Right renal pelvis (tissue), 4 donors: Measurements from ENCODE around the gene CA7. TPM values are rescaled to one million over a fixed set of nuclear protein-coding genes. Genes with fewer than 3 reads are reported as not detected.
"Not testable (repeated sequence)": the region's sequence is repeated elsewhere in the genome, so short reads cannot be mapped to it uniquely, and the experiment has no call there.

Source experiments
- DNase-seq, 4 donors: peaks; one replicate each; pipeline ENCODE4 v3.0.0-alpha.2; 2013; ENCODE audit warnings: low read depth in 4 of 4, low spot score in 3 of 4, missing footprints in 1 of 4
- polyA plus RNA-seq, 4 donors: library from polyadenylated mRNA; unstranded; fragments of 120-200 nt; gene quantifications; one replicate each; pipeline ENCODE4 v1.2.1, GENCODE V29; 2013; ENCODE audit not compliant: insufficient read length in 4 of 4

CA7 gene
- polyA plus RNA-seq, 4 donors, result 0.21 to 0.71 (median 0.31) TPM

GRCh38 chr16:66845791-66846221, 1.6 kb downstream of the CA7 start:
- DNase-seq, result no peak

DNA sequence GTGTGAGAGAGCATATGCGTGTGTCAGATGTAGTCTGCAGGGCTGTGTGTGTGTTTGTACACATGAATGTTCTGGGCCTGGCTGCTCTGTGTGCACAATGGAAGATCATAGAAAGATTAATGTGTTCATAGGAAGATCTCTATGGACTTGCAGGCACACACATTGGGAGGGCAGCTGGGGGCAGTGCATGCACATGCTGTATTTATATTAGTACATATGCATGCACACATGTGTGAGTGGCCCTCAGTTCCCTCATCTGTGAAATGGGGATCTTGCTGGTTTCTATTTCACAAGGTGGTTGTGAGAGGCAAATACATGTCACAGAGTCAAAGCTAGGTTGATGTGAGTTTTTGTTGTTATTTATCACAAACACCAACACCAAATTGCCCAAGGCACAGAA, 2.1 kb downstream of the CA7 start:
- no peak for DNase-seq

GRCh38 chr16:66846831-66847230, 2.6 kb downstream of the CA7 start:
- DNase-seq, result no peak

- DNase-seq, result no peak
Observed at GRCh38 chr16:66847533-66848067, 3.4 kb downstream of the CA7 start.

GRCh38 chr16:66848172-66848571, 4.0 kb downstream of the CA7 start:
- DNase-seq, result no peak

DNA sequence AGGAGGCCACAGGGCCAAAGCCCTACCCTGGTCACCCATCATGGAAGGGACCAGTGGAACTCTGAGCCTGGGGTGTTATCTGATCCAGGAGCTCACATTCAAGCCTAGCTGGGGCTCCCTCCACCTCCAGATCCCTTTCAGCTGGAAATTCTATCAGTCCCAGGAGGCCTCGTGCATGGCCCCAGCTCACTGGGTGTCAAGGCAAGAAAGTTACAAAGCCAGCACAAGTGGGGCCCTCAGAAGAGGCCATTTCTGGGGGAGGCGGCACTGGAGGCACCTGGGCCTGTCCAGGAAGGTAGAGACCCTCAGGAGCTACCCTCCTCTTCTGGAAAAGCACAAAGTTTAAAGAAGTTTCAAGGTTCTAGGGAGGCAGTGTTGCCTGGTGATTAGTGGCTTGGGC, 4.8 kb downstream of the CA7 start:
- no peak for DNase-seq

DNA sequence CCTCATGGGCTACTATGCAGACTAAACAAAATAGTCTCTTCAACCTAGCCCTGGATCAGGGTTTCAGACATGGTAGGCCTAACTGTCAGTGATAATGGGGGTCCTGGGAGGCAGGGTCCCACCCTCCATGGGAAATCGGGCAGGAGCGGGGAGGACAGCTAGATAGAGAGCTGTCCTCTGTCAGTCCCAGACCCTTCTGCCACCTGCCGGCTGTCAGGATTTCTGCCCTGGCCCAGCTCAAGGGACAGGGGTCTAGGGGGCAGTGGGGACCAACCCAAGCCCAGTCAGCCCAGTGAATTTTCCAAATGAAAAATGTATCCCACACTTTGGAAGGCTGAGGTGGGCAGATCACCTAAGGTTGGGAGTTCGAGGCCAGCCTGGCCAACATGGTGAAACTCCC, 5.3 kb downstream of the CA7 start:
- no peak for DNase-seq

GRCh38 chr16:66850115-66850815, 6.1 kb downstream of the CA7 start:
- DNase-seq, result no peak

- DNase-seq, result no peak
Observed at GRCh38 chr16:66851166-66851964, 7.2 kb downstream of the CA7 start.

GRCh38 chr16:66853261-66854139, 9.3 kb downstream of the CA7 start:
- no peak for DNase-seq

DNA sequence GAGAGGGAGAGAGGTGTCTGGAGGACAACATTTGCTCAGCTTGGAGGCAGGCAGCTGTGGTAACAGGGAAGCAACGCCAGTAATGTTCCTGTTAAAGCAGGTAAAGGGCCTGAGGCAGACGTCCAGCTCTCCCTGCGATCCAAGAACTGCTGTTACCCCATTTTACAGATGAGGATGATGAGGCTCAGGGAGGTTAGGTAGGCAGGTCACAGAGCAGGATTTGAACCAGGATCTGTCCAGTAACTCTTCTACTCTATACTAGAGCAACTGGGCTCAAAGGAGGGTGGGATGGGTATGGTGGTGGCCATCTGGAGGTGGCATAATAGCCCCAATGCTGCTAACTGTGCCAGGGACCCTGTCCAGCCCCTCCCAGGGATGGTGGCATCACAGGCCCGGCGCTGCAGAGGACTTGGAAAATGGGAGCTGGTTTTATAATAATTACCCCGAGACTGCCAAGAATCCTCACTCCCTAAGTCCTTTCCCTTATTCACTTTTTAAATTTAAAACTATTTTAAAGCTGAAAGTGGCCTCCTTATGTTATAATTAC, 12.0 kb downstream of the CA7 start:
- DNase-seq, result no peak

DNA sequence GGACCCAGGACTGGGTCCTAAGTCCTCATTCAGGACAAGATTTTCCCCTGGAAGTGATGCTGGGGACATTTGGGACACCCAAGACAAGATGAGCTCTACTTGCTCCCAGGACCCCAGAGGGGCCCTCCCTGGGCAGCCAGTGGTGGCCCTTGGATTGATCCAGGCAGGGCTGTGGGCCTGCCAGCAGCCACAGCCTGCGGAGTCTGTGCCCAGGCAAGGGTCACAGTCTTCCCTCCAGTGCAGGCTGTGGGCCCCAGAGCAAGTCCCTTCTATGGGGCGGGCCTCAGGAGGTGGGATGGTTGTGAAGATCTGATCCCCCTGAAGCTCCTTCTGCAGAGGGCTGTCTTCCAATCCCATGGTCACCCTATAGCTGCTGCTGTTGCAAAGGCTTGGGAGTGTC, 12.6 kb downstream of the CA7 start:
- DNase-seq, result no peak

DNA sequence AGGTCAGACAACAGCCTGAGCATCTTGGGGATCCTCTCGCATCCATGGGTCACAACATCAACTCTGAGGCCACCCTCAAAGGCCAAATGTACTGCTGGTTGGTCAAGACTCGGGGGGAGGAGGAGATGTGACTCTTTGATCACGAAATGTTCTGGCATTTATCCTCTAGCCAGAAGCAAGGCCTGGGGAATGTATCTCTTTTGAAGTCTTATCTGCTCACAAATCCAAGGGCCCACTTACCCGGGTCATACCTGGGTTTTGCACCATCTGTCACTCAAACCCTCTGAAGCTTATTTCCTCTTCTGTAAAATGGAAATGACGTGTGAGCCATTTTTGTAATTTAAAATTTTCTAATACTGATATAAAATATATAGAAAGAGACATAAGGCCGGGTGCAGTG, 13.2 kb downstream of the CA7 start:
- no peak for DNase-seq

DNA sequence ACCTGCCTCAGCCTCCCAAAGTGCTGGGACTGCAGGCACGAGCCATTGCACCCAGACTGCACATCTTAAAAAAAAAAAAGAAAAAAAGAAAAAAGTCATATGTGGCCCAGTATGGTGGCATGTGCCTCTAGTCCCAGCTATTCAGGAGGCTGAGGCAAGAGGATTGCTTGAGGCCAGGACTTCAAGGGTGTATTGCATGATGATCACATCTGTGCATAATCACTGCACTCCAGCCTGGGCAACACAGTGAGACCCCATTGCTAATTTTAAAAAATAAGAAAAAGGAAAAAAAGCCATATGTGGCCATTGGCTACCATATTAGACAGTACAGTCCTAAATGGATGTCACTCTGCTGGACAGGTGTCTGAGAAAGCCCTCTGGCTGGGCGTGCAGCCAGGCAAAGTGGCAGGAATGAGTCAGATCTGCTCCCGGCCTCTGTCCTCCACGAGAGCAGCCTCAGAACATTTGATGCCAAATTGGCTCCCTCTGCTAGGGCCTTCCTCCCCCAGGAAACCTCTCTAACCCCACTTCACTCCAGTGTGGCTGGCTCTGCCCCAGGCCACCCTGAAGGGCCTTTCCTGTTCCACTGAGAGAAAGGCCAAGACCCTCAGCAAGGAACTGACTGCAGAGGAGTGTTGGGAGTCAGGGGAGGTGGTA, 14.7 kb downstream of the CA7 start:
- DNase-seq, result no peak

DNA sequence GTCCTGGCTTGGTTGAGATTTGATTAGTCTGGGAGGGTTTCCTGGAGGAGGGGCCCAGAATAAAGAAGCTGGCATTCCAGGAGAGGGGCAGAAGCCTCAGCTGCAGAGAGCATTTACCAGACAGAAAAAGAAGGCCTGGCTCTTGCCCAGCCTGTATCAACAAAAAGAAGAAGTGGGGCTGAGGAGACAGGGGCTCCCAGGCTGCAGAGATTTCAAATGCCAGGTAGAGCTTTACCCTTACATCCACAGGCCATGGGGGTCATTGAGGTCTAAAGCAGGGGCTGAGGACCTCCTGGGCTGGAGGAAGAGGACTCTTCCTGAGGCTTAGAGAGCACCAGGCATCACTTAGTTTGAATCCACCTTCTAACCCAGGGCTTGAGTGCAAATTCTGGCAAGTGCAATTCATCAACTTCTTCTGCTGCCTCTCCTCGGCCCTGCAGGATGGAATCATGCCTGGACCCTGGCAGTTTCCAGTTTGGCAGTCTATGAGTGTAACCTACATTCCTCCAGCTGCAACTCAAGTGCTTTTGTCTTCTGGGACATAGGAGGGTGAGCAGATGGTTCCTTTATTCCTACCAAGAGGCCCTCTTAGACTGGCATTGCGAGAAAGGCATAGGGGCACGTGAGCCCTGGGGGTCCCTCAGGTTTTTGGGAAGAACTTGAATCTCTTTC, 15.3 kb downstream of the CA7 start:
- no peak for DNase-seq

DNA sequence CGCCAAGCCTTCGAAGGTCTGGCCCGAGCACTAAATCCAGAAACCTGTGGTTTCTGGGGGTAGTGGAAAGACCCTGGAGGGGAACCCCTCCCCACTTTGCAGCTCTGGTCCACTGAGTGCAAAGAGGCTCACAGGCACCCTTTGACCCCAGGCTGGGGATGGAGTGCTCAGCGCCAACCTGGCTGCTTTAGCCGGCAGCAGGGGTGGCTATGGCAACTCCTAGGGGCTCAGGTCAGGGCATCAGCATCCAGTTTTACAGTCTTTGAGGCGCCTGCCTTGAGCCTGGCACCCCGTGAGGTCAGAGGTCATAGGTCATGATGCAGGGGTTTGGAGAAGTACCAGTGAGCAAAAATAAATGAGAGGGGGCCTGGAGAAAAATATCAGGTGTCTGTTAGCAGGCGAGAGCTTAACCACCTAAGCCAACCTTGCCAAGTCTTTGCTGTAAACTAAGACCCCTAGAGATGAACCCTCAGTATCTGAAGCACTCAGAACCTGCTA, 17.9 kb downstream of the CA7 start:
- no peak for DNase-seq

DNA sequence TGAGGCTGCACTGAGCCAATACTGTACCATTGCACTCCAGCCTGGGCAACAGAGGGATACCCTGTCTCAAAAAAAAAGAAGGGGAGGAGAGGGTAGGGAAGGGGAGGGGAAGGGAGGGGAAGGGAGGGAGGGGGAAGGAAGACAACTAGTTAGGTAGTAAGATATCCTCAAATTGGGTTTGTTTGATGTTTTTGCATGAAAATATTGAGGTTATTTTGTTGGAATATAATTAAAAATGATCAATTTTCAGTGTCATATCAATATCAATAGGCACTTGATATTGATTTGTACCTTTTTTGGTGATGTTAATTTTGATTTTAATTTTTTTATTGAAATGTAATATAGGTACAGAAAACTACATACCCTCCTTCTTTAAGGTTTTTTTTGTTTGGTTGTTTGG, 19.5 kb downstream of the CA7 start:
- no peak for DNase-seq

DNA sequence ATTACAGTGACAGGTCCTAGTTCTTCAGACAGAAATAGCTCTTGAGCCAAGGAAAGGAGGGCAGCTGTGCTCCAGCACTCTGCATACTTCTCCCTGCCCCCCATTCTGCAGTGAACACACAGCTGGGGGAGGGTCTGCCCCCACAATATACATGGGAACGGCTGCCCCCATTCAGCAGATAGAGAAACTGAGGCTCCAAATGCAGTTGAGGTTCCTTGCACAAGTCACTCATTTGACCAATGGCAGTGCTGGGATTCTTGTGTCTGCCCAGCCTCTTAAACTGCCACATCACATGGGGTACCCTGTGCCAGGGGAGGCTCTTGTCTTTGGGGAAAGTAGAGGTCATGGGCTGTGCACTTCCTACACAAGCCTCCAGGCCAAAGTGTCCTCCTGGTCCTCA, 25.2 kb downstream of the CA7 start:
- no peak for DNase-seq

DNA sequence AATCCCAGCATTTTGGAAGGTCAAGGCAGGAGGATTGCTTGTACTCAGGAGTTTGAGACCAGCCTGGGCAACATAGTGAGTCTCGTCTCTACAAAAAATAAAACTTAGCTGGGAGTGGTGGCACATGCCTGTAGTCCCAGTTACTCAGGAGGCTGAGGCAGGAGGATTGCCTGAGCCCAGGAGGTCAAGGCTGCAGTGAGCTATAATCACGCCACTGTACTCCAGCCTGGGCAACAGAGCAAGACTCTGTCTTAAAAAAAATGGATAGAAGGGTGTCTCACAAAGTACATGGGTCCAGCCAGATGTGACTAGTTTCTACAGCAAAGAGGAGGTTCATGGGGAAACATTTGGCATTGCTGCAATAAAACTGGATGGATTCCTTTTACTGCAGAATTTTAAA, 27.1 kb downstream of the CA7 start:
- not testable (repeated sequence) for DNase-seq
